HG02763 (cell line): Measurements from ENCODE around the gene HOXA5.

Experiments used
- ATAC-seq: cut with Tn5 transposase; IDR thresholded peaks from one replicate; pipeline ENCODE4 v1.9.1; 2021; ENCODE audit warnings: mild to moderate bottlenecking, moderate library complexity; ENCODE audit not compliant: unreplicated experiment

Gene HOXA5

GRCh38 chr7:27149842-27150567 lies 6.5 kb upstream of the HOXA5 start:
- no peak for ATAC-seq

DNA sequence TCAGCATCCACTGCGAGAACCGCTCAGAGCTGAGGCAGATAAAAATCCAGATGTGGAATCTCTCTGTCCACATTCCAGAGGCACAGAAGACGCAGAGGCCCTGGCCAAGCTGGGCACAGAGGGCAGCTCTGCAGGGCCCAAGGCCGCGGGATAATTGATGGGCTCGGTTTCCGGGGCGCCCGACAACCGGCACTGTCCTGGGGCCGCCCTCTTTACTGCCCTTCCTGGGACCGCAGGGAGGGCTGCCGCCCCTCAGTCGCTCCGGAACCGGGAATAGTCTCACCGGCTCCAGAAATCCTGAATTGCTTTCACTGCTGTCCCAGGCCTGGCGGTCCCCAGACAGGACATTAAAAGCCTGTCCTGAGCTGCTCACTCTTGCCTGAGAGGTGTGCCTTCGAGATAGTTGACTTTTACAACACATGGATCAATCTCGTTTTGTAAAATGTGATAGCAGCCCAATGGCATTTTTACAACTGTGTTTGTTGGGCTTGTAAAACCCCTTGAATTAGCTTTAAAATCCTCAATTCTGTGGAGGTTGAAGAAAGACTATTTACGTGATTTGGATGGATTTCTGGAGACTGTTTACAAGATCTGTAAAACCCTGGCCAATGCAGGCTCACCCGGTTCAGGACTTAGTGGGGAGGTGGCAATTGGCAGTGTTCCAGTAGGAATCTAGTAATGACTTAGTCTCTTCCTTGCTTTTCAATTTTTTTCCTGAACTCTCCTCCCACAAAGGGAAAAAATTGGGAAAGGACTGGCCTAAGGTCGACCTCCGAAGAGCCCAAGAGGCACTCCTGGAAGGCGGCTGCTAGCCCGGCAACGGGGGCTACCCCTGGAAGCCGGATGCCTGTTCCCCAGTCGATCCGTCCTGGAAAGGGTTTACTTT lies 5.5 kb upstream of the HOXA5 start:
- ATAC-seq, result no peak

DNA sequence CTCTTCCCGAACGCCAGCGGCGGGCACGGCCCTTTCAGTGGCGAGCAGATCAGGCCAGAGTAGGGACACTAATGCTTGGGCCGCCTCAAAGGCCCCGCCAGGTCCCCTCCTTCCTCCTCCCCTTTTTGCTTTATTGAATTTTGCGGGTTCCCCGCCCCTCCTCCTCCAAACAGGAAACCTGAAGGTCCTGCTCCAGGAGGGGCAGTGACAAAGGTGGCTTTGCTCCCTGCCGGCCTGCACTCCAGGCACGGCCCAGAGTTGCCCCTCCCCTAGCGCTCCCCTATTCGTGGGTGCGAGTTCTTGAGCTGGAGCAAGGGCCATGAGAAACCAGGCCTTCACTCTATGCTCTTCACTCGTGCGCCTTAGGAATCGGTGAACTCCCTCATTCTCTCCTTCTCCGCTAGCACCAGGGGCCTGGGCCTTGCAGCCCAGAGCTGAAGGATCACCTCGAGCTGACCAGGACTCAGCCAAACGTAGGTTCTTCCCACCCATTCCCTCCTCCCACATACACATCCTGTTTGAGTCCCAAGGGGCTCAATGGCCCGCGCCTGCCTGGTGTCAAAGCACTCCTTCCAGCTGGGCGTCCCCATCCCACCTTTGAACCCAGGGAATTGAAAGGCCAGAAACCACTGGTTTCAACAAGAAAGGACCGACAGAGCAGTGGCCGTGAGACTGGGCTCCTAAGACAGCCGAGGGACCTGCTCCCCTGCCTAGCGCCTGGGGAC lies 4.7 kb upstream of the HOXA5 start:
- no peak for ATAC-seq

DNA sequence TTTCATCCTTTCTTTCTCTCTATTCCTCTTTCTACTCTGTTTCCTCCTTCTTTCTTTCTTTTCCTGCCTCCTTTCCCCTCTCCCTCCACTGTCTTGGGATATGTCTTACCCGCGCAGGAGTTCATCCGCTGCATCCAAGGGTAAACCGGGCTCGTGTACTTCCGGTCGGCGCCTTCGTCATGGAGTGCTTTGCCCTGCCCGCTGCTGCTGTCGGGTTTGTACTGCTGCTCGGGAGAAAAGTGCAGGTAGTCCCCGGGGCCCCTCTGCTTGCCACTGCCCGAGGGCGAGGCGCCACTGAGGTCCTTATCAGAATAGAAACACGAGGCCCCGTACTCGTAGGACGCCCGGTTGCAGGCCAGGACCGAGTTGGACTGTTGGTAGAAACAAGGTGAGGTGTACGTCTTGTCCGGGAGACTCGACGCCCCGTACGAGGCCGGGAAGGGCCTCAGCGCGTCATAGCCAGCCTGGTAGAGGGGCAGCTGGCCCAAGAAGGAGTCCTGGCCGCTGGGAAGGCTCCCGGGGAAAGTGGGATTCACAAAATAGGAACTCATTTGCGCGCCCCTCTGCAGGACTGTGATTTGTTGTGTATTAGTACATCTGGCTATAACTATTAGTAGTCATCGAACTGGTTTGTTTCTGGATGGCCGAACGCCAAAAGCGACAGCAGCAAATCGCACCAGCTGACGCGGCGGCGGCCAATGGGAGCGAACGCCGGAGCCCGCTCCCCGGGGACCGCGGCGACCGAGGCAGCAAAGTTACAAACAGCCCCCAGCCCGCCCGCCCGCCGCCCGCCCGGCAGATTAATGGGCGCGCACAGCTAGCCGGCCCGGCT lies 3.9 kb upstream of the HOXA5 start, which contains the start of gene HOXA6:
Gene HOXA6, minus strand, starts transcription at position 576 of the 832 bp plus-strand sequence. Its CDS starts 25 bp downstream, at position 551.
- no peak for ATAC-seq

DNA sequence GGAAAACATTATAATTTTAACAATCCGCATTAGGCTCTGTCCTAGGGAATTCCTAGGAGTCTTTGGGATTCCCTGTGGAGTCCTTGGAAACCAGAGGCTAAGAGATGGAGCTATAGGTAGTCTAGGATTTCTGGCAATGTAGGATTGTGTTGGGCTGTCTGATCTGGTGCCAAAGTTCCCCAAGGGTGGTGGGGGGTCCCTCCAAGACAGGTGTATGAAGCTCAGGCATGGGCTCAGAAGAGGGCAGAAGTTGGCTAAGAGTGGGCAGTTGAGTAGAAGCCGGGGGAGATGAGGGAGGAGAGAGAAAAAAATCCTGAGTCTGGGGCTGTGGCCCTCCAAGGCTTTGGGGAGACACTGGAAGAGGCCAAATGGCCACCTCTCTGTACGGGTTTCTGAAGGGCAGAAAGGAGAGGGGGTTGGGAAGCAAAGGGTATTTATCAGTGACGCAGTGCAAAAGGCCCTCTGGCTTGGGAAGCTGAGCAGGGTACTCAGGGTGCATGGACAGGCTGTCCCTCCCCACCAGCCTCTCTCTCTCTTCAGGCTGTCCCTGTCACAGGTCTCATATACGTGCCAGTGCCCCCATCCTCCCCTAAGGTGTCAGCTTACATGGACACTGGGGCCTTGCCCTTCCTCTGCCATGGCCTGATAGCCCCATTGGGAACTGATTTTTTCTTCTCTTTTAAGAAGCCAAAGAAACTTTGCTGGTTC lies 3.2 kb upstream of the HOXA5 start:
- ATAC-seq, result no peak

- no peak for ATAC-seq
These were observed 2.5 kb upstream of the HOXA5 start for GRCh38 chr7:27145914-27146412.

- no peak for ATAC-seq
These were observed 1.9 kb upstream of the HOXA5 start for GRCh38 chr7:27145165-27145913.

DNA sequence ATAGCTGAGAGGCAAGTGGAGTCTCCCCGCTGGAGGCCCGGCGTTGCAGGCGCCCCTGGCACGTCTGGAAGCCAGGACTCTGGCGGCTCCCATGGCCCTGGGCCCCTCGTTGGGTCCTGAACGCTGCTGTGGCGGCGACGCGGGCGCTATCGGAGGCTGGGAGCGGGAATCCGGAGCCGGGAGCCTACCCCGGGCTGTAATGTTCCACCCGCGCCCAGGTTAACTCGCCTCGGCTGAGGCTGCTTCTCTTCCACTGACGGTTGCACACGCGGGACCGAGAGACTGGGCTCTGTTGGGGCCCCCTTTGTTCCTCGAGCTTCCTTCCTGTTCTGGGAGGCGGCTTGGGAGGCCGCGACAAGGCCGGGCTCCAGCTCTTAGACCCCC lies 1.3 kb upstream of the HOXA5 start:
- no peak for ATAC-seq

- no peak for ATAC-seq
These were observed 684 bp upstream of the HOXA5 start for GRCh38 chr7:27143950-27144780.

DNA sequence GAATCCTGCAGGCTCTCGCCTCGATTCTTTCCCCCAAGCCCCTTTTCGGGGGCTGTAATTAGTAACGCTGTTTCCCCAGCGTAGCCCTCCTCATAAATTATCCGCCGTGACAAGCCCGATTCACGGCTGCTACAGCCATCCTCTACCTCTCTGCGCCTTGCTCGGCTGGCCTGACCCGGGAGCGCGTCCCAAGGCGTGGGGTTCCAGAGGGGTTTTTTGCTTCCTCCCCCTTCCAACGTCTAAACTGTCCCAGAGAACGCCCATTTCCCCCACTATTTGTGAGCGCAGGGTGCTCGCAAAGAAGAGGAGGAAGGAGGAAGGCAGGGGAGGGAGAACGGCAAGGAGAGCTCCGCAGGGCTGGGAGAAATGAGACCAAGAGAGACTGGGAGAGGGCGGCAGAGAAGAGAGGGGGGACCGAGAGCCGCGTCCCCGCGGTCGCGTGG lies 880 bp downstream of the HOXA5 start:
- no peak for ATAC-seq

GRCh38 chr7:27141923-27142579 lies 1.4 kb downstream of the HOXA5 start:
- no peak for ATAC-seq

DNA sequence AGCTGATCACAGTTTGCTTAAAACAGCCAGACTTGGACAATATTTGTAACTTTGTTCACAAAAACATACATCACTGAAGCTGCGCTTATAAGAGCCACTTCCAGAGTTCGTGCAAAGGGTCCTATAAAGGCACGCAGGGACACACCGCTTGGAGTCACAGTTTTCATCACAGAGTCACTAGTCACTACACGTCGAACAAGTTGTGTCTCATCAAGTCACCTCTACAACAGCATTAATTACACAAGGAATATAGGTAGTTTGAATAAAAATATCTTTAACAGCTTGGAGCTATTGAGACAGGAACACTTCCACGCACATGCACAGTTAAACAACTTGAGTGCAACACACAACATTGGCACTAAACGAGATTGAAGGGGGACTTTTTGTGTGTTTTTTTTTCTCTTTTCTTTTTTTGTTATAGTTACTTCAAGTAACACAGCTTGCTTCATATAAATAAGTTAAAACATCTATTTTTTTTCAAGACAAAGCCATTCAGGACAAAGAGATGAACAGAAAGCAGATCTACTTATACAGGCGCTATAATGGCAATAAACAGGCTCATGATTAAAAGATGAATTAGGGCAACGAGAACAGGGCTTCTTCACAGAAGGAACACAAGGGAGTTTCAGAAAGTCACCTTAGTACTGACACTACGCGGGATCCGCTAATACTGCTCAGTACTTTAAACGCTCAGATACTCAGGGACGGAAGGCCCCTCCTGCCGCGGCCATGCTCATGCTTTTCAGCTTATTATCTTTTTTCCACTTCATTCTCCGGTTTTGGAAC lies 2.2 kb downstream of the HOXA5 start:
- ATAC-seq, result no peak

DNA sequence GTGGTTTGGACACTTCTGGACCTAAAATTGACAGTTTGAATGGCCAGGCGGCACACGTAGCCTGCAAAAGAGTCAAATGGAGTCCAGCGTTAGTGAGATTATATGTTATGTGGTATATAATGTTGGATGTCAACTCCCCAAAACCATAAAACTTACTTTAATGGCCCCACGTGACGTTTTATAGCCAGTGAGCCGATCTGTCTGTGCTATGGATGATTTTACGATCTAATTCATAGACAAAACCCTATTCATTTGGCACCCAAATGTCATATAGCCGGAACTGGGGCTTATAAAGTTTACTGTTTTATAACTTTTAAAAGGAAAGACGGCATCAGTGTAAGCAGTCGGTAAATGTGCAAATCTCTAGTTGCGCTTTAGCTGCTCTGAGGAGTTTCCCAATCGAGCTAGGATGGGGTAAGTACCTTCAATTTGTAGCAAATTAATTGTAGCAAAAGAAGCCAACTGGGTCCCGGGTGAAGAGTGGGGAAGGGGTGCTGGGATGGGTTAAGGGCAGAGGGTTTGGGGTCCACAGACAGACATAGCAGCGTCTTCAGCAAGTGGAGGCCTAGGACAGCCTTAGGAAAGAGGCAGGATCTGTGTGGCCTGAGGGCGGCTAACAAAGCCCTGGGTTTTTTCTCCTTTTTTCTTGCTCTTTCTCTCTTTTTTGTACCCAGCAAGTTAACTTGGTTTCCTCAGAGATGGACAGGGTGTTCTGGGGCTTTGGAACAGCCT lies 3.2 kb downstream of the HOXA5 start:
- ATAC-seq, result no peak

DNA sequence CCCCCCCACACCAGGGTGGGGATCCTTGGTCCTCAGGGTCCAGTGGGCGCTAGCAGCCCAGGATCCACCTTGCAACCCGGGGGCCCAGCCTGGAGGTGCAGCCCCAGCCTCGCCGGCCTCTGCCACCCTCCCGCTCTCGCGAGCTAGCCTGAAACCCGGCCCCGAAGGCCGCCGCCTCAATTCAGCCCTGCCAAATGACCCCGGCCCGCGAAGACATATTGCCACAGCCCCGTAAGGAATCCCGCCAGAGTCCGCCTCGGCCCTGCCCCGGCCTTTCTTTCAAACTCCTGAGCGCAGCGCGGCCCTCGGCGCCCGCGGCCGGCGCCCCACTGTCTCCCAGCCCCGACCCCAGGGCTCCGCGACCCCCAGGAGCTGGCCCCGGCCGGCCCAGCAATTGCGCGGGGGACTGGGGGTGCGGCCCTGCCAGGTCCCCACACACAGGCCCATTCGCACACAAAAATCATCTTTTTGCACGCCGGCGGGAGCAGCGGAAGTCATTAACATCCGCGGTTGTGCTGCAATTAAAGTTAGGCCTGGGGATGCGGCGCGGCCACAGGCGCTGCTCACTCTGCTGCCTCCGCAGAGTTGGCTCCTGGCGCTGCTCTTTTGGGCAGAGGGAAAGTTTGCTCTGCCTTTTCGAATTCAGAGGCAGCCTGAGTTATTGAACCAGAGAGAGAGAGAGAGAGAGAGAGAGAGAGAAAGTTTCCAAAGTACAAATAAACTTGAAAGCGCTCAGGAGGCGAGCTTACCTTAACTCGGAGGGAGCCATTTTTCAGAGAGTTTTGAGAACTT lies 4.0 kb downstream of the HOXA5 start:
- no peak for ATAC-seq

GRCh38 chr7:27138985-27139333 lies 4.5 kb downstream of the HOXA5 start:
- ATAC-seq, result no peak
